ENCODE data around the gene KANK2.

The KANK2 gene

GRCh38 chr19:11198769-11199424, 1.6 kb upstream of the KANK2 start:
- intact Hi-C loops (cut with micrococcal nuclease), result no loop called here
- H3K4me3 Mint-ChIP-seq, result no peak overlapping the region
- H3K27ac Mint-ChIP-seq, result no peak overlapping the region

GRCh38 chr19:11198175-11198534, 810 bp upstream of the KANK2 start:
- H3K4me1 Mint-ChIP-seq (ENCODE audit: low read depth), result peaks cover 33% of the 10 kb centered on the region
- H3K36me3 Mint-ChIP-seq (ENCODE audit: low read depth), result no peaks in the 10 kb centered on the region
- no peak overlapping the region for H3K27ac Mint-ChIP-seq
- H3K9me3 Mint-ChIP-seq, result no peaks in the 10 kb centered on the region
- intact Hi-C loops (cut with micrococcal nuclease), result no loop called here
- peak overlapping the region; percentile 73 for H3K4me3 Mint-ChIP-seq
- H3K27me3 Mint-ChIP-seq, result peaks cover 30% of the 10 kb centered on the region

More at GRCh38 chr19:11198769-11199424, 1.6 kb upstream of the KANK2 start:
- peaks cover 40% of the 10 kb centered on the region for H3K4me1 Mint-ChIP-seq (ENCODE audit: low read depth)
- H3K9me3 Mint-ChIP-seq, result no peaks in the 10 kb centered on the region
- H3K27me3 Mint-ChIP-seq, result peaks cover 36% of the 10 kb centered on the region
- H3K36me3 Mint-ChIP-seq (ENCODE audit: low read depth), result no peaks in the 10 kb centered on the region

- H3K4me1 Mint-ChIP-seq (ENCODE audit: low read depth), result peaks cover 27% of the 10 kb centered on the region
- peaks cover 26% of the 10 kb centered on the region for H3K27me3 Mint-ChIP-seq
- peak overlapping the region; percentile 53 for H3K27ac Mint-ChIP-seq
- intact Hi-C loops (cut with micrococcal nuclease), result loop anchor here (1.0 kb wide), 1 partner anchor 36 kb away; no protein-coding TSS in a partner anchor
- H3K36me3 Mint-ChIP-seq (ENCODE audit: low read depth), result no peaks in the 10 kb centered on the region
- peak overlapping the region; percentile 73 for H3K4me3 Mint-ChIP-seq
- H3K9me3 Mint-ChIP-seq, result no peaks in the 10 kb centered on the region
Observed at GRCh38 chr19:11196406-11197287, 698 bp downstream of the KANK2 start.

- no peaks in the 10 kb centered on the region for H3K9me3 Mint-ChIP-seq
- no peaks in the 10 kb centered on the region for H3K36me3 Mint-ChIP-seq (ENCODE audit: low read depth)
- no peak overlapping the region for H3K4me3 Mint-ChIP-seq
- peaks cover 26% of the 10 kb centered on the region for H3K27me3 Mint-ChIP-seq
- peaks cover 34% of the 10 kb centered on the region for H3K4me1 Mint-ChIP-seq (ENCODE audit: low read depth)
- intact Hi-C loops (cut with micrococcal nuclease), result loop anchor here (1.0 kb wide), 1 partner anchor 35 kb away; no protein-coding TSS in a partner anchor
- H3K27ac Mint-ChIP-seq, result no peak overlapping the region
Observed at GRCh38 chr19:11195681-11196080, 1.7 kb downstream of the KANK2 start.

GRCh38 chr19:11194656-11195558, 2.4 kb downstream of the KANK2 start:
- H3K9me3 Mint-ChIP-seq, result no peaks in the 10 kb centered on the region
- no peaks in the 10 kb centered on the region for H3K36me3 Mint-ChIP-seq (ENCODE audit: low read depth)
- peak overlapping the region; percentile 47 for H3K27ac Mint-ChIP-seq
- peaks cover 25% of the 10 kb centered on the region for H3K27me3 Mint-ChIP-seq
- H3K4me1 Mint-ChIP-seq (ENCODE audit: low read depth), result peaks cover 34% of the 10 kb centered on the region
- H3K4me3 Mint-ChIP-seq, result no peak overlapping the region
- intact Hi-C loops (cut with micrococcal nuclease), result no loop called here

GRCh38 chr19:11194173-11194572, 3.2 kb downstream of the KANK2 start:
- intact Hi-C loops (cut with micrococcal nuclease), result no loop called here
- H3K4me3 Mint-ChIP-seq, result no peak overlapping the region
- peaks cover 34% of the 10 kb centered on the region for H3K4me1 Mint-ChIP-seq (ENCODE audit: low read depth)
- H3K27me3 Mint-ChIP-seq, result peaks cover 21% of the 10 kb centered on the region
- H3K9me3 Mint-ChIP-seq, result no peaks in the 10 kb centered on the region
- H3K36me3 Mint-ChIP-seq (ENCODE audit: low read depth), result no peaks in the 10 kb centered on the region
- peak overlapping the region; percentile 47 for H3K27ac Mint-ChIP-seq

- H3K4me3 Mint-ChIP-seq, result no peak overlapping the region
- peaks cover 34% of the 10 kb centered on the region for H3K4me1 Mint-ChIP-seq (ENCODE audit: low read depth)
- peaks cover 19% of the 10 kb centered on the region for H3K27me3 Mint-ChIP-seq
- intact Hi-C loops (cut with micrococcal nuclease), result no loop called here
- no peaks in the 10 kb centered on the region for H3K36me3 Mint-ChIP-seq (ENCODE audit: low read depth)
- no peak overlapping the region for H3K27ac Mint-ChIP-seq
- H3K9me3 Mint-ChIP-seq, result no peaks in the 10 kb centered on the region
Observed at GRCh38 chr19:11192957-11193939, 4.1 kb downstream of the KANK2 start.

- peaks cover 15% of the 10 kb centered on the region for H3K27me3 Mint-ChIP-seq
- intact Hi-C loops (cut with micrococcal nuclease), result no loop called here
- H3K4me3 Mint-ChIP-seq, result no peak overlapping the region
- no peaks in the 10 kb centered on the region for H3K36me3 Mint-ChIP-seq (ENCODE audit: low read depth)
- H3K4me1 Mint-ChIP-seq (ENCODE audit: low read depth), result peaks cover 35% of the 10 kb centered on the region
- H3K27ac Mint-ChIP-seq, result peak overlapping the region; percentile 60
- no peaks in the 10 kb centered on the region for H3K9me3 Mint-ChIP-seq
Observed at GRCh38 chr19:11191934-11192333, 5.4 kb downstream of the KANK2 start.

GRCh38 chr19:11191273-11191755, 6.0 kb downstream of the KANK2 start:
- peak overlapping the region; percentile 60 for H3K27ac Mint-ChIP-seq
- H3K36me3 Mint-ChIP-seq (ENCODE audit: low read depth), result no peaks in the 10 kb centered on the region
- H3K9me3 Mint-ChIP-seq, result no peaks in the 10 kb centered on the region
- peaks cover 29% of the 10 kb centered on the region for H3K4me1 Mint-ChIP-seq (ENCODE audit: low read depth)
- intact Hi-C loops (cut with micrococcal nuclease), result no loop called here
- H3K4me3 Mint-ChIP-seq, result peak overlapping the region; percentile 26
- peaks cover 9% of the 10 kb centered on the region for H3K27me3 Mint-ChIP-seq

GRCh38 chr19:11190501-11190900, 6.8 kb downstream of the KANK2 start:
- H3K4me1 Mint-ChIP-seq (ENCODE audit: low read depth), result peaks cover 24% of the 10 kb centered on the region
- peaks cover 3% of the 10 kb centered on the region for H3K27me3 Mint-ChIP-seq
- no peaks in the 10 kb centered on the region for H3K36me3 Mint-ChIP-seq (ENCODE audit: low read depth)
- H3K4me3 Mint-ChIP-seq, result no peak overlapping the region
- no peak overlapping the region for H3K27ac Mint-ChIP-seq
- intact Hi-C loops (cut with micrococcal nuclease), result no loop called here
- H3K9me3 Mint-ChIP-seq, result no peaks in the 10 kb centered on the region

GRCh38 chr19:11187441-11187840, 9.9 kb downstream of the KANK2 start:
- H3K27me3 Mint-ChIP-seq, result no peaks in the 10 kb centered on the region
- no peaks in the 10 kb centered on the region for H3K9me3 Mint-ChIP-seq
- no peak overlapping the region for H3K4me3 Mint-ChIP-seq
- intact Hi-C loops (cut with micrococcal nuclease), result no loop called here
- peaks cover 13% of the 10 kb centered on the region for H3K4me1 Mint-ChIP-seq (ENCODE audit: low read depth)
- H3K36me3 Mint-ChIP-seq (ENCODE audit: low read depth), result no peaks in the 10 kb centered on the region
- no peak overlapping the region for H3K27ac Mint-ChIP-seq

- Mint-ChIP-seq H3K27ac (no peak overlapping the region), H3K4me3 (no peak overlapping the region), H3K27me3 (no peaks in the 10 kb centered on the region), H3K4me1 (ENCODE audit: low read depth) (peaks cover 25% of the 10 kb centered on the region), H3K9me3 (no peaks in the 10 kb centered on the region), H3K36me3 (ENCODE audit: low read depth) (no peaks in the 10 kb centered on the region)
- intact Hi-C loops (cut with micrococcal nuclease), result no loop called here
Observed at GRCh38 chr19:11182994-11183393, 14.4 kb downstream of the KANK2 start.

GRCh38 chr19:11181488-11181887, 15.9 kb downstream of the KANK2 start:
- Mint-ChIP-seq H3K4me3 (no peak overlapping the region), H3K27ac (no peak overlapping the region), H3K36me3 (ENCODE audit: low read depth) (no peaks in the 10 kb centered on the region), H3K27me3 (no peaks in the 10 kb centered on the region), H3K4me1 (ENCODE audit: low read depth) (peaks cover 19% of the 10 kb centered on the region), H3K9me3 (no peaks in the 10 kb centered on the region)
- intact Hi-C loops (cut with micrococcal nuclease), result no loop called here

All from dendritic cell treated with granulocyte-macrophage colony-stimulating factor and Interleukin-4, amounts not matched to agents 40 ng/mL and 50 ng/mL, for 4 days (primary cell).